ENCODE data around the gene HACD1.

DNA sequence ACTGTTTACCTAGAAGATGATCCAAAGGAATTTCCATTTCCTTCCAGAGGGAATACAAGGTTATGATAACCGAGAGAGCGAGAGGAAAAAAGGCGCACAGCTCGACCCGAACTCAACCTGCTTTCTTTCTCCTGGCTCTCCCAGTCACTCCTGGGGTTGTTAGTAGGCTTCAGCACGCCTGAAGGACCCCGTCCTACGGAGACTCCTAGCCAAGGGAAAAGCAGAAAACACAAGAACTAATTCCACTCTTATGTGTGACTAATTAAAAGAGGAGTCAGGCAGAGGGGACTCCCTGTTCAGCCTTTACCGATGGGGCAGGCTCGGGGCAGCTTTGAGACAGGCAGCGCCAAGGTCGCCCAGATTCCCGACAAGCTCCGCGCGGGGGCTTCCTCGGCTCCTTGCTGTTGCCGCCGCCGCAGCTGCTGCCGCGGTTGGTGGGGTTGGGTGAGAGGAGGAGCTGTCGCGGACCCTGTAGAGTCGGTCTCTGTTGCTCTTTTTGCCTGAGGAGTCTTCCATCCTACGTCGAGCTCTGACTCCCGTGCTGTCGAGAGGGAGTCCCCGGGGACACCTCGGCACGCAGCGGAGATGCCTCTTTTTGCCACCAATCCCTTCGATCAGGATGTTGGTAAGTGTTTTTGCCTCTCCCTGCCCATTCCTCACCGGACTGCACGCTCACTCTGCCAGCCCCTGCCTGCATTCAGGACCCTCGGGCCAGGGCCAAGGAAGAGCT is 26.7 kb upstream of the HACD1 start, which contains the start of gene STAM:
- TF ChIP-seq POLR2A (IDR thresholded peaks at IDR 0.05) (peak; percentile 18), POLR2AphosphoS5 (IDR thresholded peaks at IDR 0.05) (peak; percentile 81)
- TF ChIP-seq, protein P1, sequence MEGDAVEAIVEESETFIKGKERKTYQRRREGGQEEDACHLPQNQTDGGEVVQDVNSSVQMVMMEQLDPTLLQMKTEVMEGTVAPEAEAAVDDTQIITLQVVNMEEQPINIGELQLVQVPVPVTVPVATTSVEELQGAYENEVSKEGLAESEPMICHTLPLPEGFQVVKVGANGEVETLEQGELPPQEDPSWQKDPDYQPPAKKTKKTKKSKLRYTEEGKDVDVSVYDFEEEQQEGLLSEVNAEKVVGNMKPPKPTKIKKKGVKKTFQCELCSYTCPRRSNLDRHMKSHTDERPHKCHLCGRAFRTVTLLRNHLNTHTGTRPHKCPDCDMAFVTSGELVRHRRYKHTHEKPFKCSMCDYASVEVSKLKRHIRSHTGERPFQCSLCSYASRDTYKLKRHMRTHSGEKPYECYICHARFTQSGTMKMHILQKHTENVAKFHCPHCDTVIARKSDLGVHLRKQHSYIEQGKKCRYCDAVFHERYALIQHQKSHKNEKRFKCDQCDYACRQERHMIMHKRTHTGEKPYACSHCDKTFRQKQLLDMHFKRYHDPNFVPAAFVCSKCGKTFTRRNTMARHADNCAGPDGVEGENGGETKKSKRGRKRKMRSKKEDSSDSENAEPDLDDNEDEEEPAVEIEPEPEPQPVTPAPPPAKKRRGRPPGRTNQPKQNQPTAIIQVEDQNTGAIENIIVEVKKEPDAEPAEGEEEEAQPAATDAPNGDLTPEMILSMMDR (IDR thresholded peaks at IDR 0.05), result peak in 1 of 4 experiments; percentile 11

Data from prostate gland (tissue), 2 donors.